GM21447 (cell line): ENCODE results near the gene VSTM4.
A peak's percentile ranks its signal among the peaks of the same experiment; 100 is the strongest.

Experiments
- ATAC-seq: cut with Tn5 transposase; IDR thresholded peaks from one replicate; pipeline ENCODE4 v1.9.1; 2021; ENCODE audit not compliant: unreplicated experiment

VSTM4 gene

GRCh38 chr10:49094646-49095045 is 20.7 kb downstream of the VSTM4 start:
- no peak for ATAC-seq

GRCh38 chr10:49093922-49094321 is 21.4 kb downstream of the VSTM4 start:
- no peak for ATAC-seq

GRCh38 chr10:49092477-49092876 is 22.8 kb downstream of the VSTM4 start:
- no peak for ATAC-seq

- no peak for ATAC-seq
Observed at GRCh38 chr10:49091450-49092210, 23.7 kb downstream of the VSTM4 start.

GRCh38 chr10:49090696-49091380 is 24.5 kb downstream of the VSTM4 start:
- ATAC-seq = no peak

- no peak for ATAC-seq
Observed at GRCh38 chr10:49090189-49090575, 25.1 kb downstream of the VSTM4 start.

- no peak for ATAC-seq
Observed at GRCh38 chr10:49089557-49090188, 25.6 kb downstream of the VSTM4 start.

- no peak for ATAC-seq
Observed at GRCh38 chr10:49089152-49089551, 26.2 kb downstream of the VSTM4 start.

GRCh38 chr10:49086889-49087288 is 28.4 kb downstream of the VSTM4 start:
- no peak for ATAC-seq

GRCh38 chr10:49083261-49083660 is 32.1 kb downstream of the VSTM4 start:
- ATAC-seq = no peak

GRCh38 chr10:49082766-49083165 is 32.6 kb downstream of the VSTM4 start:
- ATAC-seq = no peak

GRCh38 chr10:49081547-49082275 is 33.6 kb downstream of the VSTM4 start:
- no peak for ATAC-seq

GRCh38 chr10:49080965-49081364 is 34.4 kb downstream of the VSTM4 start:
- no peak for ATAC-seq

GRCh38 chr10:49080071-49080470 is 35.3 kb downstream of the VSTM4 start:
- ATAC-seq = no peak

GRCh38 chr10:49079499-49079898 is 35.8 kb downstream of the VSTM4 start:
- ATAC-seq = no peak

GRCh38 chr10:49079072-49079471 is 36.2 kb downstream of the VSTM4 start:
- ATAC-seq = no peak

- ATAC-seq = no peak
Observed at GRCh38 chr10:49078433-49078832, 36.9 kb downstream of the VSTM4 start.

- peak; percentile 64 for ATAC-seq
Observed at GRCh38 chr10:49076741-49077521, 38.4 kb downstream of the VSTM4 start.

- ATAC-seq = no peak
Observed at GRCh38 chr10:49076319-49076718, 39.0 kb downstream of the VSTM4 start.

GRCh38 chr10:49075743-49076142 is 39.6 kb downstream of the VSTM4 start:
- ATAC-seq = no peak
